HEK293T (cell line): ENCODE results near the gene DNAJA2.

Experiments used
- BHLHE40 ChIP-seq: fragments of 450-650 bp; IDR thresholded peaks from 2 replicates; pipeline ENCODE4 v1.6.1; 2016; ENCODE audit warnings: mild to moderate bottlenecking, moderate library complexity, borderline replicate concordance
- NFRKB ChIP-seq: fragments of 450-650 bp; IDR thresholded peaks from 2 replicates; pipeline ENCODE4 v1.6.1; 2016; ENCODE audit warnings: mild to moderate bottlenecking, moderate library complexity
- TARDBP ChIP-seq: fragments of 450-650 bp; IDR thresholded peaks from 2 replicates; pipeline ENCODE4 v1.6.1; 2016
- ZNF384 ChIP-seq: fragments of 450-650 bp; IDR thresholded peaks from 2 replicates; pipeline ENCODE4 v1.6.1; 2016

DNA sequence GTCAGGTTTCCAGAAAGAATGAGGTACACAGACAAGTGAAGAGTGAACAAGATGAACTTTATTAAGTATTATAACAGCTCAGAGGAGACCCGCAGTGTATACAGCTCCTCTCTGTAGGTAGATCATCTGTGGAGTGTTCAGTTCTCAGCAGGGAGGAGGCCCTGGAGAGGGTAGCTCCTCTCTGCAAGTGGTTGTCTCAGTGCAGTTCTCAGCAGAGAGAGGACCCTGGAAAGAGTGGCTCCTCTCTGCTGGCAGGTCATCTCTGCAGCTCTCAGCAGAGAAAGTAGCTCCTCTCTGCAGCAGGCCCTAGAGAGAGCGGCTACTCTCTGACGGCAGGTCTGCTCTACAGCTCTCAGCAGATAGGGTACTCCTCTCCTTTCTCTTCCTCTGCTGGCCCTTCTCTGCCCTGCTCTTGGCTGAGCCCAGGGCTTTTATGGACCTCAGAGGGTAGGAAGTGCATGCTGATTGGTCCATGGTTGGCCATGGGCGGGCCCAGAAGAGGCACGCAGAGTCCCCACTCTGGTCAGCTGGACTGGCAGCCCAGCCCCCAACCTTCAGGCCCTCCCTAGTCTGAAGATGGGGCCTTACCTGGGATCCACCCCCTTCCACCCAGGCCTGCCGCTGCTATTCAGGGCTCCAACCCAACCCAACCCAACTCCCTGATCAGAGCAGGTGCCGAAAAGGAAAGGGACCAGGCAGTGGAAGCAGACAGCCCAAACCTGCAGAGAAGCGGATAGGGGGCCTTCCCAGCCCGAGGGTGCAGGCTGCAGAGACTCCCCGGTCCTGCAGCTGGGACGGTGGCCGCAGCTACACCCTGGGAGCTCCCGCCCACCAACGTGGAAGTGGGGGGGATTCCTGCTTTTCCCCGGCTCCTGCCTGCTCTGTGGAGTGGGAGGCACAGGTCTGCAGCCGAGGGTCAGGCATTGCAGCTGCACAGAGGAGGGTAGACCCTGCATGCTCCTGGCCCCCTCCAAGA lies 18.5 kb upstream of the DNAJA2 start:
- TF ChIP-seq BHLHE40 = no peak
- TF ChIP-seq ZNF384 = no peak
- no peak for TF ChIP-seq TARDBP
- no peak for TF ChIP-seq NFRKB
